CD4-positive, alpha-beta T cell (primary cell): ENCODE data around the gene DRAM1. TPM values are rescaled to one million over a fixed set of nuclear protein-coding genes. Genes with fewer than 3 reads are reported as not detected.

ENCODE experiments used
- ATAC-seq: fragments of 200-7000 bp; cut with Tn5 transposase; one replicate; pipeline ENCODE4 v1.10.0; 2022; ENCODE audit warnings: mild to moderate bottlenecking; ENCODE audit not compliant: poor library complexity
- CTCF ChIA-PET: fragments of 350-600 bp; sonication (Branson Sonifier 250); formaldehyde crosslinking; loops from one replicate; lab custom pipeline; 2021; ENCODE audit warnings: antibody characterized with exemption, inconsistent platforms; lab: Charles Lee
- POLR2A ChIA-PET: fragments of 350-600 bp; sonication (Branson Sonifier 250); formaldehyde crosslinking; loops from one replicate; lab custom pipeline; 2021; ENCODE audit warnings: antibody characterized with exemption, inconsistent platforms; lab: Charles Lee
- DNase-seq, 14 experiments: peaks; one replicate each; pipeline ENCODE4 v3.0.0-alpha.2; 2013 to 2020; ENCODE audit warnings: mixed read lengths in 2 of 14
- H3K27ac ChIP-seq, 2 donors: one replicate each; pipeline versions ENCODE4 v1.5.1 to v1.7.0; 2013; ENCODE audit warnings: low read length in 2 of 2, low read depth in 1 of 2, mild to moderate bottlenecking in 1 of 2
- H3K27me3 ChIP-seq, 2 experiments: 1 replicate in 1 of 2; 2 replicates in 1 of 2; pipeline versions ENCODE4 v1.6.1 to v1.7.0; 2013; ENCODE audit warnings: low read length in 2 of 2, control low read depth in 1 of 2, mild to moderate bottlenecking in 1 of 2, moderate library complexity in 1 of 2; ENCODE audit not compliant: insufficient read depth in 2 of 2, control insufficient read depth in 1 of 2
- H3K36me3 ChIP-seq: one replicate; pipeline ENCODE4 v1.6.1; 2013; ENCODE audit warnings: low read length, control low read depth; ENCODE audit not compliant: insufficient read depth
- H3K4me1 ChIP-seq: one replicate; pipeline ENCODE4 v1.6.1; 2013; ENCODE audit warnings: low read length, control low read depth; ENCODE audit not compliant: insufficient read depth
- H3K4me3 ChIP-seq: one replicate; pipeline ENCODE4 v1.5.1; 2013; ENCODE audit warnings: mild to moderate bottlenecking, low read length, moderate library complexity
- H3K9me3 ChIP-seq, 2 experiments: 1 replicate in 1 of 2; 2 replicates in 1 of 2; pipeline versions ENCODE4 v1.6.1 to v1.7.0; 2013; ENCODE audit warnings: low read length in 2 of 2, mild to moderate bottlenecking in 2 of 2, control low read depth in 1 of 2, moderate library complexity in 1 of 2; ENCODE audit not compliant: control insufficient read depth in 1 of 2, insufficient read depth in 1 of 2
- H3K27ac Mint-ChIP-seq: one replicate; pipeline ENCODE4 v1.8.0; 2020; ENCODE audit warnings: mixed read lengths
- H3K27me3 Mint-ChIP-seq: one replicate; pipeline ENCODE4 v1.8.0; 2021; ENCODE audit warnings: mixed read lengths
- H3K36me3 Mint-ChIP-seq: one replicate; pipeline ENCODE4 v1.8.0; 2021; ENCODE audit warnings: low read depth, mixed read lengths
- H3K4me1 Mint-ChIP-seq: one replicate; pipeline ENCODE4 v1.8.0; 2021; ENCODE audit warnings: low read depth, mixed read lengths
- H3K4me3 Mint-ChIP-seq: one replicate; pipeline ENCODE4 v1.8.0; 2020; ENCODE audit warnings: mild to moderate bottlenecking, mixed read lengths
- H3K9me3 Mint-ChIP-seq: one replicate; pipeline ENCODE4 v1.8.0; 2020; ENCODE audit warnings: mixed read lengths
- CTCF ChIP-seq: fragments of 200-600 bp; IDR thresholded peaks from one replicate; pipeline ENCODE4 v1.8.0; 2022; ENCODE audit warnings: antibody characterized with exemption, mild to moderate bottlenecking
- intact Hi-C, 2 experiments: fragments of 100-400 bp; cut with DNase I in 1 of 2; cut with micrococcal nuclease in 1 of 2; formaldehyde crosslinking; loops; one replicate each; pipeline versions ENCODE4 v1.15.1 to v1.9.0; 2023 to 2025; cut with DNase I, micrococcal nuclease
- total RNA-seq, 174 experiments: library from RNA in 2 of 174; stranded (reverse) in 2 of 174; gene quantifications; one replicate each; pipeline ENCODE4 v1.2.3 and lab custom pipeline; 2021 to 2026

Gene DRAM1
- total RNA-seq, 2 experiments from 2014 or later: 1.3 to 1.6 TPM

- no peak for TF ChIP-seq CTCF
- Mint-ChIP-seq H3K4me3 (no peak overlapping the region), H3K27me3 (peaks cover 10% of the 10 kb centered on the region)
These were observed 51.2 kb downstream of the DRAM1 start for GRCh38 chr12:101928556-101928955.

GRCh38 chr12:101929365-101930041, 52.1 kb downstream of the DRAM1 start:
- ATAC-seq: no peak
- Mint-ChIP-seq H3K4me3 (no peak overlapping the region), H3K27ac (no peak overlapping the region), H3K4me1 (no peaks in the 10 kb centered on the region), H3K9me3 (no peaks in the 10 kb centered on the region), H3K36me3 (no peaks in the 10 kb centered on the region), H3K27me3 (peaks cover 10% of the 10 kb centered on the region)
- H3K27ac ChIP-seq: no peak overlapping the region
- POLR2A ChIA-PET: no interaction called here
- TF ChIP-seq CTCF: no peak
- intact Hi-C loops: no loop called here
- no peaks in the 10 kb centered on the region for H3K27me3 ChIP-seq
- DNase-seq: no peak
- no peaks in the 10 kb centered on the region for H3K9me3 ChIP-seq
- CTCF ChIA-PET: no interaction called here
- no peaks in the 10 kb centered on the region for H3K36me3 ChIP-seq
- no peaks in the 10 kb centered on the region for H3K4me1 ChIP-seq
- H3K4me3 ChIP-seq: no peak overlapping the region

More at GRCh38 chr12:101928556-101928955, 51.2 kb downstream of the DRAM1 start:
- no peaks in the 10 kb centered on the region for H3K36me3 Mint-ChIP-seq
- Histone ChIP-seq H3K9me3 (no peaks in the 10 kb centered on the region), H3K27me3 (no peaks in the 10 kb centered on the region), H3K4me1 (no peaks in the 10 kb centered on the region), H3K36me3 (no peaks in the 10 kb centered on the region), H3K27ac (no peak overlapping the region), H3K4me3 (no peak overlapping the region)
- ATAC-seq: no peak
- no peaks in the 10 kb centered on the region for H3K9me3 Mint-ChIP-seq
- POLR2A ChIA-PET: no interaction called here
- no peaks in the 10 kb centered on the region for H3K4me1 Mint-ChIP-seq
- CTCF ChIA-PET: no interaction called here
- intact Hi-C loops: no loop called here
- no peak for DNase-seq
- H3K27ac Mint-ChIP-seq: no peak overlapping the region

- no peaks in the 10 kb centered on the region for H3K36me3 Mint-ChIP-seq
- Histone ChIP-seq H3K4me3 (no peak overlapping the region), H3K27me3 (no peaks in the 10 kb centered on the region), H3K36me3 (no peaks in the 10 kb centered on the region), H3K4me1 (no peaks in the 10 kb centered on the region), H3K27ac (no peak overlapping the region), H3K9me3 (no peaks in the 10 kb centered on the region)
- TF ChIP-seq CTCF: no peak
- H3K27me3 Mint-ChIP-seq: peaks cover 19% of the 10 kb centered on the region
- H3K4me3 Mint-ChIP-seq: no peak overlapping the region
- ChIA-PET CTCF (no interaction called here), POLR2A (no interaction called here)
- no peaks in the 10 kb centered on the region for H3K9me3 Mint-ChIP-seq
- intact Hi-C loops: no loop called here
- no peaks in the 10 kb centered on the region for H3K4me1 Mint-ChIP-seq
- ATAC-seq: no peak
- no peak overlapping the region for H3K27ac Mint-ChIP-seq
- DNase-seq: no peak
These were observed 54.3 kb downstream of the DRAM1 start for GRCh38 chr12:101931498-101932326.
